Fibroblast of pulmonary artery (primary cell): ENCODE measurements around the gene TENM4.
A peak's percentile ranks its signal among the peaks of the same experiment; 100 is the strongest.

Source experiments
- DNase-seq: peaks from one replicate; pipeline ENCODE4 v3.0.0-alpha.2; 2010; ENCODE audit warnings: low read depth
- H3K4me3 ChIP-seq: replicated peaks from 2 replicates; pipeline ENCODE4 v1.5.1; 2011; ENCODE audit warnings: low read depth, mild to moderate bottlenecking, control low read depth, low read length, moderate library complexity
- TF ChIP-seq, protein P1 (sequence below): IDR thresholded peaks from 2 replicates; pipeline ENCODE4 v1.5.1; 2011; ENCODE audit warnings: mild to moderate bottlenecking, control low read depth, low read length, inconsistent platforms; ENCODE audit errors: missing control alignments

Gene TENM4

DNA sequence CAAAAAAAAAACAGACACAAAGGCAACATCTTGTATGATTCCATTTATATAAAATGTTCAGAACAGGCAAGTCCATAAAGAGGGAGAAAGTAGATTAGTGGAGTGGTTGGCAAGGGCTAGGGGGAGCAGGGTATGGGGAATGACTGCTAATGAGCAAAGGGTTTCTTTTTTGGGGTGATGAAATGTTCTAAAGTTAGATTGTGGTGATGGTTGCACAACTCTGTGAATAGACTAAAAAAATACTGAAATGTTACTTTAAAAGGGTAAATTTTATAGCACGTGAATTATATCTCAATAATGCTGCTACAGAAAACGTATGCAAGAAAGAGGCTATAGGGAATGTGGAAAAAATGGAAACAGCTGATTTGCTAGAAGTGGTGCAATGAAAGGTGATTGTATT is 155.1 kb downstream of the TENM4 start:
- TF ChIP-seq, protein P1, sequence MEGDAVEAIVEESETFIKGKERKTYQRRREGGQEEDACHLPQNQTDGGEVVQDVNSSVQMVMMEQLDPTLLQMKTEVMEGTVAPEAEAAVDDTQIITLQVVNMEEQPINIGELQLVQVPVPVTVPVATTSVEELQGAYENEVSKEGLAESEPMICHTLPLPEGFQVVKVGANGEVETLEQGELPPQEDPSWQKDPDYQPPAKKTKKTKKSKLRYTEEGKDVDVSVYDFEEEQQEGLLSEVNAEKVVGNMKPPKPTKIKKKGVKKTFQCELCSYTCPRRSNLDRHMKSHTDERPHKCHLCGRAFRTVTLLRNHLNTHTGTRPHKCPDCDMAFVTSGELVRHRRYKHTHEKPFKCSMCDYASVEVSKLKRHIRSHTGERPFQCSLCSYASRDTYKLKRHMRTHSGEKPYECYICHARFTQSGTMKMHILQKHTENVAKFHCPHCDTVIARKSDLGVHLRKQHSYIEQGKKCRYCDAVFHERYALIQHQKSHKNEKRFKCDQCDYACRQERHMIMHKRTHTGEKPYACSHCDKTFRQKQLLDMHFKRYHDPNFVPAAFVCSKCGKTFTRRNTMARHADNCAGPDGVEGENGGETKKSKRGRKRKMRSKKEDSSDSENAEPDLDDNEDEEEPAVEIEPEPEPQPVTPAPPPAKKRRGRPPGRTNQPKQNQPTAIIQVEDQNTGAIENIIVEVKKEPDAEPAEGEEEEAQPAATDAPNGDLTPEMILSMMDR, result no peak
- DNase-seq, result no peak
- H3K4me3 ChIP-seq, result no peak overlapping the region

DNA sequence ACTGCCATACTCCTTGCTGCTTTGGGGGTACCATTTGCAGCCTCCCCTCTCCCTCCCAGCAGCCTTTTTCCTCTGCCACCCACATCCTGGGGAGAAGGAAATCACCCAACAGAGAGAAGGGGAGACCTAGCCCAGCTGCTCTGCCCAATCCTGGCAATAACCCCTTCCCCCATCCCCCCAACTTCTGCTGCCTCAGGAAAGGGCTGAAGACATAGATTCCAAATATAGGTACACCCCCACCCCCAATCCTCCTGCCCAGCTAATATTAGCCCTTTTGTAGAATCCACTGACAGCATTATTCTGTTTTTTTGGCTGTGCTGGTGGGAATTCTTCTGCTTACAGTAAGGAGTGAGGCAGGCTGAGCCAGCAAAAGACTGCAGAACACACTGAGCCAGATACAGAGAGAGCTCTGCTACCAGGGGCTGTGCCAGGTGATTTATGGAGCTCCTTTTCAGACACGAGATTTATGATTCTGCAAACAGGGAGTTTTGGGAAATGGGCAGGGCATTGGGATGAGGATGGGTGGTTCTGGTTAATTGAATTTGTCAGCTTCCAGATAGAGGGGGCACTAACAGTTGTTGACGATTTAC is 164.0 kb downstream of the TENM4 start:
- H3K4me3 ChIP-seq, result no peak overlapping the region
- no peak for DNase-seq
- TF ChIP-seq, protein P1, result no peak

DNA sequence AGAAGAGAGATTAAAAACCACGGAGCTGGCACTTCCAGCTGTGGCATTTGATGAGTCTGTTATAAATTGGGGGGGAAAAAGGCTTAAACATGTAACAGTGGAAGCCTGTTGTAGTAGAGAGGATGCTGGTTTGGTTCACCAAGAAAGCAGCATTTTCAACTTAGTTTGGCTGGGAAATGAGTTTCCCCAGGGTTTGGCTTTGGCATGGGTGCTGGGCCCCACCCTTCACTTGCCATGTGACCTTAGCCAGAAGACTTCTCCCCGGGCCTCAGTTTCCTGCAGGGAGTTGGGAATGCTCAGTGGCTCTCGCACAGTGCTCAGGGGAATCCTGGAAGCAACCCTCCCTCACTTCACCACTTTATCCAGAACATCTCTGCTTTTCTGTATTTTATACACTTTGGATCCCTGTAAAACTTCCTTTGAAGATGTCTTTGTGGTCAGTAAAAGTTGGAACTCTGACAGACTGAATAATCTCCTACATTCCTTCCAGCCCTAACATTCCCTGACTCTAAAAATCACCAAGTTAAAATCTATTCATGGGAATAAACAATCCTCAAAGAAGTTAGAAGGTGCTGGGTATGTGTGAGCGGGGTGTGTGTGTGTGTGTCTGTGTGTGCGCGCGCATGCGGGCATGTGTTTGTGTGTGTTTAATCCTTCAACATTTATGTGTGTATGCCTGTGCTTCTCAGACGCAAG is 166.0 kb downstream of the TENM4 start:
- TF ChIP-seq, protein P1, result no peak
- peak; percentile 13 for DNase-seq
- no peak overlapping the region for H3K4me3 ChIP-seq

DNA sequence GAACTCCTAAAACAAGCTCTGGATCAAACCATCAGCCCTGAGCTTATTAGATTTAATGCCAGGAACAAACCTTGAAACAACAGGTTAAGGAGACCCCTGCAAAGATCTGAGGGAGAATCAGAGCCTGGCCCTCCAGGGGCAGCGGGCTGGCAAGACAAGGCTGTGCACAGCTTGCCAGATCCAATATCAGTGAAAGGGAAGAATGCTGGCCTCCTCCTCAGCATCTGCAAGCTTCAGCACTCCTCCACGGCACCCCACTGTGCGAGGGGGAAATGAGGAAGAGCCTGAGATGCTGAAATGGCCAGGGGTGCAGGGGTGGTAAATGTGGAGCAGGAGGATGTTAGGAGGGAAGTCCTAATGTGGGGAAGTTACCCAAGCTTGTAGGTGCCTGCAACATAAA is 167.0 kb downstream of the TENM4 start:
- H3K4me3 ChIP-seq, result no peak overlapping the region
- TF ChIP-seq, protein P1, result no peak
- DNase-seq, result no peak

DNA sequence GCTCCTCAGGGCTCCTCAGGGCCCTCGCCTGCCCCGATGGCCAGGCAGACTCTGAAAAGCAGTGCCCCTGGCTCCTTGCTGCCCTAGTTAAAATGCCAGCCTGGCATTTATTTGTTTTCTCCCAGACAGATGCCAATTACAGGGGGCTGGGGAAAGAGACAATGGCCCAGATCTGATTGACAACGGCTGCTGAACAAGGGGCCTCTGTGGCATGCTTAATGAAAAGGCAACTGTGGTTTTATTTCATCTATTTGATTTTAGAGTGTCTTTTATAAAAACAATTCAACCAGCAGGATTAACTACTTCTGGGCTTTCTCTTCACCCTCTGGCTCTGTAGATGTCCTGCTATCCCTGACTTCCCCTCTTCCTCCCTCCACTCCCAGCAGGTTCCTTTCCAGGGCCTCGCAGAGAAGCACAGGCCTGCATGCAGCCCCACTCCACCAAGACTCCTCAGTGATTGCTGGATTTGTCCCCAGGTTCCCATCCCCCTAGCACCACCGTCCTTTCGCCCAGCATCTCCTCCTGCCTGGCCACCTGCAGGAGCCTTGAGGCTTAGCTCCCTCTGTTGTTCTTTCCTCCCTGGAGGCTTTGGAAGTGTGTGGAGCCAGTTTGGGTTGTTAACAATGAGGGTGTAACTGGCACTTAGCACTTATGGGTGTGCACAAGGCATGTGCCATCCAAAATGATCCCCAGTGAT is 171.1 kb downstream of the TENM4 start:
- no peak for DNase-seq
- no peak overlapping the region for H3K4me3 ChIP-seq
- TF ChIP-seq, protein P1, result no peak

DNA sequence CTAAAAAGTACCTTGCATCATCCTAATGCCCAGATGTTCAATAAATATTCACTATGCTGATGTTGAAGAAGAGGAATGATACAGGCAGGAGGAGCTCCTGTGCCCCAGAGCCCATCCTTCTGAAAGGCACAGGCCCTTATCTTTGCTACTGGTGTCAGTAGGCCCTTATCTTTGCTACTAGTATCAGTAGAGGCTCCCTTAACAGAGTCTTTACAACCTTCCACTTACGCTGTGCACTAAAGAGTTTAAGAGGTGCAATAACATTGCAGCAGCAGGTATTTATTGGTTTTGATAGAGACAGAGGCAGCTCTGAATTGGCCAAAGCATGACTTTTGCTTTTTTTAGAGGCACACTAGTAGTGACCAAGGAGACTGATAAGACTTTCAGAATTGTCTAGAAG is 174.4 kb downstream of the TENM4 start:
- DNase-seq, result no peak

More for the DNA sequence above, 174.4 kb downstream of the TENM4 start:
- TF ChIP-seq, protein P1, result no peak
- no peak overlapping the region for H3K4me3 ChIP-seq
